ENCODE measurements around the gene TMEM50B.
"Not testable (repeated sequence)": the region's sequence is repeated elsewhere in the genome, so short reads cannot be mapped to it uniquely, and the experiment has no call there.

DNA sequence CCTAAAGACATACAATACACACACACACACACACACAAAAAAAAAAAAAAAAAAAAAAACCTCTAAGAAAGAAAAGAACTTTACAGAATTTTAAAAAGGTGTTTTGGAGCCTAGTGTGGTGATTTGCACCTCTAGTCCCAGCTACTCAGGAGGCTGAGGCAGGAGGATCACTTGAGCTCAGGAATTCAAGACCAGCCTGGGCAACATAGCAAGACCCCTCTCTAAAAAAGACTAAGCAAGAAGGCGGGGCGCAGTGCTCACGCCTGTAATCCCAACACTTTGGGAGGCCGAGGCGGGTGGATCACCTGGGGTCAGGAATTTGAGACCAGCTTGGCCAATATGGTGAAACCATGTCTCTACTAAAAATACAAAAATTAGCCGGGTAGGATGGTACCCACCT lies 33.2 kb downstream of the TMEM50B start:
- TF ChIP-seq EP300, POLR2A (IDR thresholded peaks at IDR 0.05): not testable (repeated sequence)
- TF ChIP-seq, protein P1, sequence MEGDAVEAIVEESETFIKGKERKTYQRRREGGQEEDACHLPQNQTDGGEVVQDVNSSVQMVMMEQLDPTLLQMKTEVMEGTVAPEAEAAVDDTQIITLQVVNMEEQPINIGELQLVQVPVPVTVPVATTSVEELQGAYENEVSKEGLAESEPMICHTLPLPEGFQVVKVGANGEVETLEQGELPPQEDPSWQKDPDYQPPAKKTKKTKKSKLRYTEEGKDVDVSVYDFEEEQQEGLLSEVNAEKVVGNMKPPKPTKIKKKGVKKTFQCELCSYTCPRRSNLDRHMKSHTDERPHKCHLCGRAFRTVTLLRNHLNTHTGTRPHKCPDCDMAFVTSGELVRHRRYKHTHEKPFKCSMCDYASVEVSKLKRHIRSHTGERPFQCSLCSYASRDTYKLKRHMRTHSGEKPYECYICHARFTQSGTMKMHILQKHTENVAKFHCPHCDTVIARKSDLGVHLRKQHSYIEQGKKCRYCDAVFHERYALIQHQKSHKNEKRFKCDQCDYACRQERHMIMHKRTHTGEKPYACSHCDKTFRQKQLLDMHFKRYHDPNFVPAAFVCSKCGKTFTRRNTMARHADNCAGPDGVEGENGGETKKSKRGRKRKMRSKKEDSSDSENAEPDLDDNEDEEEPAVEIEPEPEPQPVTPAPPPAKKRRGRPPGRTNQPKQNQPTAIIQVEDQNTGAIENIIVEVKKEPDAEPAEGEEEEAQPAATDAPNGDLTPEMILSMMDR (IDR thresholded peaks at IDR 0.05), result not testable (repeated sequence)

Measured in tibial nerve (tissue), 4 donors.